HL-60/S4 treated with retinoic acid at 250 ng/mL for 4 days and 3 days (cell line): Measurements from ENCODE around the gene SLC25A12.

ENCODE experiments used
- in situ Hi-C: fragments of 300-500 bp; cut with MboI; formaldehyde crosslinking; loops from 2 replicates; pipeline ENCODE4 v1.7.0; 2022; ENCODE audit warnings: low sequenced_read_pairs

The SLC25A12 gene

GRCh38 chr2:171889808-171890207 is 4.2 kb downstream of the SLC25A12 start:
- in situ Hi-C loops, result no loop called here

GRCh38 chr2:171889333-171889732 is 4.7 kb downstream of the SLC25A12 start:
- in situ Hi-C loops, result no loop called here

GRCh38 chr2:171883275-171883893 is 10.7 kb downstream of the SLC25A12 start:
- in situ Hi-C loops, result no loop called here

DNA sequence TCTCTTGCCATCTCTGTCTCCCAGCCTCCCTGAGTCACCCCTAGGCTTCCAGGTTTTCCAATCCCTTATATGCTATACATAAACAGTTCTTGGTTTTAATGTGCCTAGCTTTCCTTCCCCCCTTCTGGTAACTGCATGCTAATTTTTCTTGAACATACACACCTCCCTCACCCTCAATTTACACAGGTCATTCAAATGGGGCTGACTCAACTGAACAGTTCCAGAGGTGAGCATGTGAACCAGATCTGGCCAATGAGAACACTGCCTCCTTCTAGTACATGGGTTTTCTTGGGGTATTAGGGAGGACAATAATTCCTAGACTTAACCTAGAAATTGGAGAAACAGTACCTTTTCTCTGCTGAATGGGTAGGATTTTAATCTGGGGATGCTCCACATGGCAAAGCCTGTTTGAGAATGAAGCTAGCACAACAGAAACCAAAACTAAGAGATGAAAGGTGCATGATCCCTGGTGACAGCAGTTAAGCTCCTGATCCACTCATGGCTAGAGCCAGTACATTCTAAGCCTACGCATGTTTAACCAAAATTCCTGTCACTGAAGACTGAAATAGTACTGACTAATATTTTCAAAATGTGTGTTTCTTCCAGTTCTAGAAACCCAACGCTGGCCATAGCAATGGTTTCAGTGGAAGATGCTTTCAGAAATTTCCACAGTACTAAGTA is 11.8 kb downstream of the SLC25A12 start:
- in situ Hi-C loops, result no loop called here

- in situ Hi-C loops, result no loop called here
Measured at GRCh38 chr2:171880774-171881173, 13.3 kb downstream of the SLC25A12 start.

DNA sequence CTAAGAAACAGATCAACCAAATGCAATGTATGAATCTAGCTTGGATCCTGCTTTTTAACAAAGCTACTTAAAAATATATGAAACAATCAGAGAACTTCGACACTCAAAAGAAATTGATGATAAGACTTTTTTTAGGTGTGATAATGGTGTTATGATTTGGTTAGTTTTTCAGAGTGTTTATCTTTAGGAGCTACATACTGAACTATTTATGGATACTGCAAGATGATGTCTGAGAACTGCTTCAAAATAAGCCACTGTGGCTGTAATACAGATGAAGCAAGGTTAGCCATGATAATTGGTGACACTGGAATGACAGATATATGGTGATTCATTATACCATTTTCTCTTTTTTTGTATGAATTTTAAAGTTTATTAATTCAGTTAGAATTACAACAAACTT is 14.2 kb downstream of the SLC25A12 start:
- in situ Hi-C loops, result no loop called here

DNA sequence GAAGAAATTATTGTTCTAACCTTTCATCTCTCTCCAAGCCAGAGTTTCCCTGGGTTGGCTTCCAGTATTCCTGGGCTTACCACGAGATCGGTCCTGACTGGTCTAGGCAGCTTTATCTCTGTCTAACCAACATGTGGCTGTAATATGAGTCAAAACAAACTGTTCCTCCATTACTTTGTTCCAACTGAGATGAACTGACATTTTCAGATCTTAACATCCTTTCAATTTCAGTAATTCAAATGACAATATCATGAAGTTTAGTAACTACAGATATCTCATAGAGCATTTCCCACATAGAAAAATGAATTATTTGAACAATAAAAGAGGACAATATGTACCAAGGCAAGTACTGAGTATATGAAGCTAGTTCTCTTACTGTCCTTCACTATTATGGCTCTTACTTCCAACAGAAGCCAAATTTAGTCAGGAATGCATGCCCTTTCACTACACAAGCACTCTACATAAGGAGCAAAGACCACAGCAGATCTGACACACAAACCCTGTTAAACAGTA is 15.5 kb downstream of the SLC25A12 start:
- in situ Hi-C loops, result no loop called here

- in situ Hi-C loops, result no loop called here
Measured at GRCh38 chr2:171874963-171875362, 19.1 kb downstream of the SLC25A12 start.

DNA sequence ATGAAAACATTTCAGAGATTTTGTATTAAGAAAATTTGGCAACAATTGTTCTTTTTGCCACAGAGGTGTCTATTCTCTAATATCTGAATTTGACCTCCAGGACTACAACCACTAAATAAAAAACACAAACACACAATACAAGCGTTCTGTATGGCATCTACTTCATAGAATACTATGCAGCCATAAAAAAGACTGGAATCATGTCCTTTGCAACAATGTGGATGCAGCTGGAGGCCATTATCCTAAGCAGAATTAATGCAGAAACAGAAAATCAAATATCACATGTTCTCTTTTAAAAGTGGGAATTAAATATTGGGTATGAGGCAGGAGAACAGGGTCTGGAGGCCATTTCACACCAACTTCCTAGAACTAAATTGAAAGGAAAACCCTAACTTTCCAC is 19.5 kb downstream of the SLC25A12 start:
- in situ Hi-C loops, result no loop called here

GRCh38 chr2:171864357-171864985 is 29.6 kb downstream of the SLC25A12 start:
- in situ Hi-C loops, result no loop called here

GRCh38 chr2:171862501-171862900 is 31.5 kb downstream of the SLC25A12 start:
- in situ Hi-C loops, result no loop called here

DNA sequence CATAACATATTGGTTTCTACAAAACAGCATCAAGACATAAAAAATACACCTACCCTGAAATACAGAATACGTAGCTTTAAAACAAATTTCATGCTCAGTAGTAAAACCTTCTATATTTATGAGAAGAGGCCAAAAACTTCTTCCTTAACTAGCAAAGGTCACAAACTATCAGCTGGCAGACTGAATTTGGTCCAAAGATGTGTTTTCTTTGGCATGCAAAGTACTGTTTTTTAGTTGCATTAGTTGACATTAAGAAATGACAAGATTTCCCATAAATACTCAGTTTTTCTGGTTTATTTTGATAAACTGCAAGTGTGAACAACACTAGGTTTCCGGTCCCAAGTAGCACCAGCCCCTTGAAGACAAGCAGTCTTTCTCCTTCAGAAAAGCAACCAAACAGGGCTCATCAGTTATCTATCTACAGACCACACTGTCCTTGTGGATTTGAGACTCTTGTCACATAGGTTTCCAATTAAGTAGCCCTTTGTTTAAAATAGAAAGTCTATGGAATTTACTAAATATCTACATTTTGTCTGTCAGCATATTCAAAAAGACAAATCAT is 35.6 kb downstream of the SLC25A12 start:
- in situ Hi-C loops, result no loop called here

DNA sequence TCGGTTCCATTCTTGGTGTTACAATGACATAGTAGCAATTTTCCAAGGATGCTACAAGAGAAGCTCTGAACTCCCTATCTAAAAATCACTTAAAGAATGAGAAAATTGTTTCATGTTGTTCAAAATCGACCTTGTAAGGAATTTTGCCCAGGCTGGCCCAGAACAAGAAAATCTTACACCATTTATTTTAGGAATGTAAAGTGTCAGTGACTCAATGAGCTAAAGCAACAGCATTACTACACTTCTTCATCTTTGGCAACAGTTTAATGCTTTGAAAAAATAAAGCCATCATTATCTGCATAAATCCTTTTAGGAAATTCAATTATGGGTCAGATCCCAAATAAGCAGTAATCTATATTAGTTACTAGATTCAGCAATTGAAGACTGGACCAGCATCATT is 38.6 kb downstream of the SLC25A12 start:
- in situ Hi-C loops, result no loop called here

DNA sequence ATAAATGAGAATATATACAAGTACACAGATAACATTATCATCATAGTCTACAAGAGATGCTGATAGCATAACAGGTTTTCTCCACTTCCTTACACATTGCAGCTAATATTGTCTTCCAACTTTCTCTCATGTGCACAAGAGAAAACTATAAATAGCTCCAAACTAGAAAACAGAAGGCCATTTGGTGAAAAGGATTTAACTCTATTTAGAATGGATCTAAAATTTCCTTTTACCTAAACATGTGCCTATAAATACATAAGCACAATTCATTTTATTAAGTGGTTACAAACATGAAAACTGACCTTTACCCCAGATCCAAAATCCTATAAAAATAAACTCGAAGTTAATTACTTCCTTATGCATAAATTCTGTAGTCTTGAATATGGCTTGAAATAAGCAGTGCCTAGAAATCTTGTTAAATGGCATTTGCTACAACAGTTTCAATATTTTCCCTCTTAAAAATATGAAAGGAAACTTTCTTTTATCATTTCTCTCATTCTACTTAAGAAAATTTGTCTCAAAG is 41.6 kb downstream of the SLC25A12 start:
- in situ Hi-C loops, result no loop called here

DNA sequence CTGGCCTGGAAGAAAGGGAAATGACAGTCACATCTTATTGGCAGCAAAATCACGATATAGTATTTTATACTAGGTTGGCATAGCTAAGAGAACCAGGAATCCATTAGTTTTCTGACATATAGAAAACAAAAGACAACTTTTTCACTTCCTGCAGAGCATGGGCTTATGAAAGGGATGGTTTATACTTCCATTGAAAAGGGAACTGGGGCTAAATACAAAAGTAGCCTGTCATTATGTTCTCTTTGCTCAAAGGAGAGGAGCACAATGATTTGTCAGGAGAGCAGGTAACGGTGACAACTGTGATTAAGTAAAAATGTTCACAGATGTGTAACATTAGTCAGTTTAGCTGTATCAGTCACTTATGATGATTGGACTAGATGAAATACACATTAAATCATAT is 46.4 kb downstream of the SLC25A12 start:
- in situ Hi-C loops, result no loop called here

DNA sequence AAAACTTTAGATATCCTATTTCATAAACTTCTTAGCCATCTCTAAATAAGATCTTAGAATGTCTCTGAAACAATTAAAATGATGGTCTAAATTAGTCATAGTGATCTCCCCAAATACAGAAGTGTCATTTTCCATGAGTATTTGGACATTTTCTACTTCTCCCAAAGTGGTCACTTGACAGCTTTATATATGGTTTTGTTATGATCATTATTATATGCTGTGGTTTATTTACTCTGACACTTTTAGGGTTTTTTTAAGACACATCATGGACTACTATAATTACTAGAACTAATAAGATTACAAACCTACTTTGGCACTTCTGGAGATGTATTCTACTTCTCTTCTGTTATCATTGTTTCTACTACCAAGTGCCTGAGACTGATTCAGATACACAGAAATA is 47.1 kb downstream of the SLC25A12 start:
- in situ Hi-C loops, result no loop called here

GRCh38 chr2:171841996-171842395 is 52.0 kb downstream of the SLC25A12 start:
- in situ Hi-C loops, result no loop called here

- in situ Hi-C loops, result no loop called here
Measured at GRCh38 chr2:171837736-171838135, 56.3 kb downstream of the SLC25A12 start.

- in situ Hi-C loops, result no loop called here
Measured at GRCh38 chr2:171836146-171836910, 57.7 kb downstream of the SLC25A12 start.

DNA sequence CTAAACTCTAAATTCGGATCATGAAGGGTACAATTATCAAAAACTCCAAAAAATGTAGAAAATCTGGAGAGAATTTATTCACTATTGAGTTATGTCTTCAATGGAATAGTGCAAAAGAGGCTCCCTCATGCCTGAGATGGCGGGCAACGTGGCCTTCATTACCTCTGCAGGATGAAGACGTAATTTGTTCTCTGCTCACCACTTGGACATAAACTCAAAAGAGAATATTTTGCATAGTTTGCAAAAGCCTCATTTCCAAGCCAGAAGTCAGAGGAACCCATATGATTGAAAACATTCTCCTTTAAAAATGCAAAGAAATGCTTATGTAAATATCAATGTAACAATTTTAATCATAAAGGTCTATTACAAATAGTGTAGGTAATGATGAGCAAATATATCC is 58.7 kb downstream of the SLC25A12 start:
- in situ Hi-C loops, result no loop called here

- in situ Hi-C loops, result no loop called here
Measured at GRCh38 chr2:171834286-171834685, 59.8 kb downstream of the SLC25A12 start.
